Astrocyte (in vitro differentiated cells and primary cell): ENCODE data around the gene COG1. TPM values are rescaled to one million over a fixed set of nuclear protein-coding genes. Genes with fewer than 3 reads are reported as not detected.
A peak's percentile ranks its signal among the peaks of the same experiment; 100 is the strongest.

Experiments used
- DNase-seq: peaks from one replicate; pipeline ENCODE4 v3.0.0-alpha.2; 2010; ENCODE audit warnings: low read depth
- FAIRE-seq: peaks from 2 replicates; lab custom pipeline; 2011; peaks lifted over from hg19 to GRCh38; lab: Jason Lieb, UNC
- H2AFZ ChIP-seq: 2 replicates; pipeline ENCODE4 v1.6.0; 2012; ENCODE audit warnings: low read depth, low read length, inconsistent platforms
- H3K27ac ChIP-seq: 2 replicates; pipeline ENCODE4 v1.5.1; 2011; ENCODE audit warnings: low read depth, low read length, inconsistent platforms
- H3K27me3 ChIP-seq: 2 replicates; pipeline ENCODE4 v1.6.0; 2011; ENCODE audit warnings: low read length, inconsistent platforms; ENCODE audit not compliant: insufficient read depth
- H3K36me3 ChIP-seq: 2 replicates; pipeline ENCODE4 v1.5.1; 2011; ENCODE audit warnings: low read length, inconsistent platforms; ENCODE audit not compliant: insufficient read depth
- H3K4me1 ChIP-seq: 2 replicates; pipeline ENCODE4 v1.5.1; 2011; ENCODE audit warnings: low read length, inconsistent platforms; ENCODE audit not compliant: insufficient read depth
- H3K4me2 ChIP-seq: 2 replicates; pipeline ENCODE4 v1.6.0; 2012; ENCODE audit warnings: low read length, inconsistent platforms
- H3K4me3 ChIP-seq: 2 replicates; pipeline ENCODE4 v1.5.1; 2011; ENCODE audit warnings: low read depth, mild to moderate bottlenecking, low read length, inconsistent platforms; ENCODE audit not compliant: insufficient read depth
- H3K79me2 ChIP-seq: 2 replicates; pipeline ENCODE4 v1.6.0; 2012; ENCODE audit warnings: mild to moderate bottlenecking, low read length, inconsistent platforms; ENCODE audit not compliant: insufficient read depth
- H3K9ac ChIP-seq: 2 replicates; pipeline ENCODE4 v1.6.0; 2012; ENCODE audit warnings: mild to moderate bottlenecking, low read length, inconsistent platforms
- H3K9me3 ChIP-seq: 2 replicates; pipeline ENCODE4 v1.5.1; 2012; ENCODE audit warnings: low read depth, mild to moderate bottlenecking, low read length, inconsistent platforms; ENCODE audit not compliant: insufficient read depth
- H4K20me1 ChIP-seq: 2 replicates; pipeline ENCODE4 v1.6.0; 2012; ENCODE audit warnings: low read length, inconsistent platforms; ENCODE audit not compliant: insufficient read depth
- H3K27ac Mint-ChIP-seq: one replicate; pipeline ENCODE4 v1.8.0; 2021; ENCODE audit warnings: mild to moderate bottlenecking, mixed read lengths; ENCODE audit not compliant: unreplicated experiment
- H3K27me3 Mint-ChIP-seq: one replicate; pipeline ENCODE4 v1.8.0; 2021; ENCODE audit warnings: low read depth, mixed read lengths; ENCODE audit not compliant: unreplicated experiment
- H3K36me3 Mint-ChIP-seq: one replicate; pipeline ENCODE4 v1.8.0; 2021; ENCODE audit warnings: low read depth, mixed read lengths; ENCODE audit not compliant: unreplicated experiment
- H3K4me1 Mint-ChIP-seq: one replicate; pipeline ENCODE4 v1.8.0; 2021; ENCODE audit warnings: low read depth, mixed read lengths; ENCODE audit not compliant: unreplicated experiment
- H3K4me3 Mint-ChIP-seq: one replicate; pipeline ENCODE4 v1.8.0; 2021; ENCODE audit warnings: mild to moderate bottlenecking, moderate library complexity, mixed read lengths; ENCODE audit not compliant: unreplicated experiment
- H3K9me3 Mint-ChIP-seq: one replicate; pipeline ENCODE4 v1.8.0; 2021; ENCODE audit warnings: mild to moderate bottlenecking, mixed read lengths; ENCODE audit not compliant: unreplicated experiment
- CTCF ChIP-seq: IDR thresholded peaks from 2 replicates; pipeline ENCODE4 v1.5.1; 2011; ENCODE audit warnings: low read depth, mild to moderate bottlenecking, inconsistent platforms, low read length, moderate library complexity; ENCODE audit not compliant: insufficient read depth
- EZH2 ChIP-seq: IDR thresholded peaks from 2 replicates; pipeline ENCODE4 v1.6.1; 2012; ENCODE audit warnings: mild to moderate bottlenecking, low read length, inconsistent platforms; ENCODE audit not compliant: insufficient read depth
- total RNA-seq: library from RNA; stranded (reverse); gene quantifications from 2 replicates; pipeline ENCODE4 v1.2.1, GENCODE V29; 2021

COG1 gene
- total RNA-seq, 1 donor from 2014 or later, result 34.4 TPM

GRCh38 chr17:73255671-73256181 lies 62.9 kb downstream of the COG1 start:
- no peaks in the 10 kb centered on the region for H3K79me2 ChIP-seq
- FAIRE-seq (peak; percentile 32), DNase-seq (no peak)
- H3K4me3 Mint-ChIP-seq, result no peak overlapping the region
- no peaks in the 10 kb centered on the region for H3K9me3 ChIP-seq
- H3K4me2 ChIP-seq, result no peak overlapping the region
- peak; percentile 95 for TF ChIP-seq CTCF
- TF ChIP-seq EZH2, result no peak
- H3K36me3 Mint-ChIP-seq, result peaks cover 2% of the 10 kb centered on the region
- H3K27ac Mint-ChIP-seq, result no peak overlapping the region
- no peak overlapping the region for H3K27ac ChIP-seq
- no peaks in the 10 kb centered on the region for H4K20me1 ChIP-seq
- no peaks in the 10 kb centered on the region for H3K27me3 ChIP-seq
- peaks cover 30% of the 10 kb centered on the region for H3K27me3 Mint-ChIP-seq
- H3K4me3 ChIP-seq, result no peak overlapping the region
- no peak overlapping the region for H2AFZ ChIP-seq
- no peaks in the 10 kb centered on the region for H3K36me3 ChIP-seq
- no peaks in the 10 kb centered on the region for H3K9me3 Mint-ChIP-seq
- H3K4me1 Mint-ChIP-seq, result no peaks in the 10 kb centered on the region
- no peaks in the 10 kb centered on the region for H3K4me1 ChIP-seq
- H3K9ac ChIP-seq, result no peak overlapping the region

GRCh38 chr17:73256220-73256619 lies 63.4 kb downstream of the COG1 start:
- Mint-ChIP-seq H3K36me3 (peaks cover 2% of the 10 kb centered on the region), H3K4me1 (no peaks in the 10 kb centered on the region), H3K27me3 (peaks cover 29% of the 10 kb centered on the region), H3K4me3 (no peak overlapping the region), H3K27ac (no peak overlapping the region), H3K9me3 (no peaks in the 10 kb centered on the region)
- DNase-seq (no peak), FAIRE-seq (no peak)
- no peak overlapping the region for H3K9ac ChIP-seq
- H4K20me1 ChIP-seq, result no peaks in the 10 kb centered on the region
- no peak overlapping the region for H2AFZ ChIP-seq
- H3K4me2 ChIP-seq, result no peak overlapping the region
- H3K4me3 ChIP-seq, result no peak overlapping the region
- H3K27ac ChIP-seq, result no peak overlapping the region
- TF ChIP-seq EZH2, result no peak
- no peak for TF ChIP-seq CTCF
- no peaks in the 10 kb centered on the region for H3K36me3 ChIP-seq
- H3K79me2 ChIP-seq, result no peaks in the 10 kb centered on the region
- no peaks in the 10 kb centered on the region for H3K27me3 ChIP-seq
- H3K9me3 ChIP-seq, result no peaks in the 10 kb centered on the region
- H3K4me1 ChIP-seq, result no peaks in the 10 kb centered on the region

GRCh38 chr17:73257516-73257915 lies 64.7 kb downstream of the COG1 start:
- H3K4me1 Mint-ChIP-seq, result peaks cover 6% of the 10 kb centered on the region
- H3K27me3 Mint-ChIP-seq, result peaks cover 22% of the 10 kb centered on the region
- Histone ChIP-seq H3K4me2 (no peak overlapping the region), H2AFZ (no peak overlapping the region), H3K27me3 (no peaks in the 10 kb centered on the region), H4K20me1 (no peaks in the 10 kb centered on the region), H3K9ac (no peak overlapping the region), H3K9me3 (no peaks in the 10 kb centered on the region), H3K4me1 (peaks cover 10% of the 10 kb centered on the region), H3K36me3 (no peaks in the 10 kb centered on the region), H3K4me3 (no peak overlapping the region), H3K79me2 (no peaks in the 10 kb centered on the region), H3K27ac (no peak overlapping the region)
- H3K36me3 Mint-ChIP-seq, result no peaks in the 10 kb centered on the region
- H3K27ac Mint-ChIP-seq, result no peak overlapping the region
- DNase-seq (no peak), FAIRE-seq (no peak)
- H3K9me3 Mint-ChIP-seq, result no peaks in the 10 kb centered on the region
- no peak overlapping the region for H3K4me3 Mint-ChIP-seq
- no peak for TF ChIP-seq CTCF
- TF ChIP-seq EZH2, result no peak
